ENCODE data around the gene BCAS3.

Gene BCAS3

DNA sequence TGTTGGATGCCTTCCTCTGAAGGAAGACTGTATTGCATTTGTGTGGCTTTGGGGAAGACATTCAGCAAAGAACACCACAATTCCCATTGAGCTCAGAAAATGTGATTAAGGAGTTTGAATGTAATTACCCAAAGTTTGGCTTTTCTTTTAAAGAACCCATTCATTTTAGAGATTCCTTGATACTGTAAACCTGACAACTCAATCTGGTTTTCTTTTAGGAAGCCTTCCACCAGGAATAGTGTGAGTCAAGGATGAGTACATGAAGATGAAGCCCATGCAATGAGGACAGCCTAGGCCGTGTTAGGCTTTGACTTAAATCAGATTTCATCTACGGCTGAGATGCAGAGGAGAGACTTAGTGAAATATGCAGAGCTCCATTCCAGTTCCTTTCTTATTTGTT is 450.3 kb downstream of the BCAS3 start:
- Histone ChIP-seq H2AK5ac (ENCODE audit: low read length, severe bottlenecking) (no peak overlapping the region), H2AFZ (ENCODE audit: low read depth, low read length) (no peak overlapping the region), H3K14ac (ENCODE audit: low read length in 2 of 2) (no peak overlapping the region), H4K8ac (ENCODE audit: low read length) (no peak overlapping the region), H3K27ac (ENCODE audit: low read length, poor library complexity, severe bottlenecking) (no peak overlapping the region), H3K23ac (ENCODE audit: low read length in 2 of 2) (no peak overlapping the region), H3K9ac (ENCODE audit: low read length) (peak overlapping the region; percentile 84), H4K91ac (ENCODE audit: low read length) (peak overlapping the region; percentile 65), H3K18ac (ENCODE audit: low read depth in 1 of 2, low read length in 2 of 2) (peak overlapping the region in 1 of 2 experiments; percentile 39), H2BK120ac (ENCODE audit: low read depth, low read length) (no peak overlapping the region), H3K9me3 (ENCODE audit: control insufficient read depth, low read length) (no peaks in the 10 kb centered on the region), H3K36me3 (ENCODE audit: control insufficient read depth in 1 of 2, insufficient read depth in 2 of 2, low read depth in 1 of 2, low read length in 2 of 2) (no peaks in the 10 kb centered on the region), H2BK12ac (ENCODE audit: low read length in 2 of 2) (peak overlapping the region in 1 of 2 experiments; percentile 82), H3K27me3 (ENCODE audit: control insufficient read depth in 1 of 2, insufficient read depth in 1 of 2, low read length in 2 of 2) (no peaks in the 10 kb centered on the region), H3K4me2 (ENCODE audit: low read length, poor library complexity, severe bottlenecking) (no peak overlapping the region), H3K4me1 (ENCODE audit: control insufficient read depth, insufficient read depth, low read depth, low read length) (no peaks in the 10 kb centered on the region), H3K4me3 (ENCODE audit: insufficient read depth in 1 of 2, low read depth in 1 of 2, low read length in 2 of 2) (peak overlapping the region in 1 of 2 experiments; percentile 65), H3K4ac (ENCODE audit: low read depth in 1 of 2, low read length in 2 of 2) (no peak overlapping the region), H2BK15ac (ENCODE audit: low read depth, poor library complexity, severe bottlenecking) (no peak overlapping the region), H2BK5ac (ENCODE audit: low read depth, low read length, poor library complexity, severe bottlenecking) (no peak overlapping the region), H3K79me1 (replicated peaks; ENCODE audit: low read length, poor library complexity, severe bottlenecking) (no peaks in the 10 kb centered on the region)
- WGBS = 73% methylated on average over 2 of the region's 2 CpGs
- no peak for DNase-seq

- Histone ChIP-seq H3K4ac (ENCODE audit: low read depth in 1 of 2, low read length in 2 of 2) (no peak overlapping the region), H4K91ac (ENCODE audit: low read length) (no peak overlapping the region), H3K4me2 (ENCODE audit: low read length, poor library complexity, severe bottlenecking) (no peak overlapping the region), H3K9ac (ENCODE audit: low read length) (peak overlapping the region; percentile 84), H2AFZ (ENCODE audit: low read depth, low read length) (no peak overlapping the region), H3K36me3 (ENCODE audit: control insufficient read depth in 1 of 2, insufficient read depth in 2 of 2, low read depth in 1 of 2, low read length in 2 of 2) (no peaks in the 10 kb centered on the region), H2BK15ac (ENCODE audit: low read depth, poor library complexity, severe bottlenecking) (no peak overlapping the region), H3K18ac (ENCODE audit: low read depth in 1 of 2, low read length in 2 of 2) (no peak overlapping the region), H3K4me1 (ENCODE audit: control insufficient read depth, insufficient read depth, low read depth, low read length) (no peaks in the 10 kb centered on the region), H3K14ac (ENCODE audit: low read length in 2 of 2) (no peak overlapping the region), H3K9me3 (ENCODE audit: control insufficient read depth, low read length) (no peaks in the 10 kb centered on the region), H4K8ac (ENCODE audit: low read length) (no peak overlapping the region), H2BK12ac (ENCODE audit: low read length in 2 of 2) (peak overlapping the region in 1 of 2 experiments; percentile 94), H3K27me3 (ENCODE audit: control insufficient read depth in 1 of 2, insufficient read depth in 1 of 2, low read length in 2 of 2) (no peaks in the 10 kb centered on the region), H3K79me1 (replicated peaks; ENCODE audit: low read length, poor library complexity, severe bottlenecking) (no peaks in the 10 kb centered on the region), H2AK5ac (ENCODE audit: low read length, severe bottlenecking) (no peak overlapping the region), H3K27ac (ENCODE audit: low read length, poor library complexity, severe bottlenecking) (no peak overlapping the region), H3K23ac (ENCODE audit: low read length in 2 of 2) (no peak overlapping the region), H2BK5ac (ENCODE audit: low read depth, low read length, poor library complexity, severe bottlenecking) (no peak overlapping the region), H3K4me3 (ENCODE audit: insufficient read depth in 1 of 2, low read depth in 1 of 2, low read length in 2 of 2) (peak overlapping the region in 1 of 2 experiments; percentile 65), H2BK120ac (ENCODE audit: low read depth, low read length) (no peak overlapping the region)
- DNase-seq = no peak
- WGBS = 69% methylated on average over 7 of the region's 8 CpGs
These were observed 451.0 kb downstream of the BCAS3 start for GRCh38 chr17:61128661-61129115.

DNA sequence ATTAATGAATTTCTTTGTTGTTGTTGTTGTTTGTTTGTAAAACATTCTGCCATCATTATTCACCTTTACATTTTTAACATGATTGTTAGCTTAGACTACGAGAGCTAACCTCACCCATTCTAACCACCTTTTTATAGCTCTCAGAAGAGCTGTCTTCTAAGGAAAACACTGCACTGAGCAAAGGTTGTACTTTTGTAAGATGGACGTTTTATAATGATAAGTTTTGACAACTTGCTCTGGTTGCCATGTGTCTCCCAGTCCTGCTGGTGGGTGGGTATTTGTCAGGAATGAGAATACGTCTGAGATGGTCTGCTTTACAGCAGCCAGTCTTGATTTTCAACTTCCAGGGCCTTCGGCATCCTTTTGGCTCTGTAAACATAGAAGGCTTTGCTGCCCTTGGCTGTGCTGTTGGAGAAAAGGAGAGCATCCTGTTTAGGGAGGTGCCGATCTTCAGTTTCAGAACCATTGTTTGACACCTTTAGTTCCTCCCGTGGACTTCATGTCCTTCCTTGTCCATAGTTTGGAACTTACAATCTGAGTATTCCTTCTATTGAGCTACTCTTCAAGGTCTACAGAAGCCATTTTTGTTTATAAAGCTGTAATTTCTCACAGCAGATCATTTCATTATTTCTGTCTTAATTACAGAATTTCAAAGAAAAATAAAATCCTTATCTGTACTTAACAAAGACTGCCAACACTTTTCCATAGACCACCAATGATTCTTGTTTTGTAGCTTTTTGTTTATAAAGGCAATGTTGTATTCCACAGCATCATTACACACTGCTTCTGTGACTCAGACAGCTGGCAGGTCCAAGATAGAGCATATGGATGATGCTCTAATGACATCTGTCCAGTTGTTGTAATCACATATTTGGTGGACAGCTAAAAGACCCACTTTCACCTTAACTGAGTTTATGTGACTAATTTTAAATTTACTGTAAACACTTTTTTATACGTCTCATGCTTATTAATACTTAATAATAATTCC is 451.9 kb downstream of the BCAS3 start:
- H3K18ac ChIP-seq (ENCODE audit: low read depth in 1 of 2, low read length in 2 of 2) = peak overlapping the region in 1 of 2 experiments; percentile 17
- H3K27ac ChIP-seq (ENCODE audit: low read length, poor library complexity, severe bottlenecking) = no peak overlapping the region
- H2AK5ac ChIP-seq (ENCODE audit: low read length, severe bottlenecking) = no peak overlapping the region
- H3K23ac ChIP-seq (ENCODE audit: low read length in 2 of 2) = no peak overlapping the region
- H3K36me3 ChIP-seq (ENCODE audit: control insufficient read depth in 1 of 2, insufficient read depth in 2 of 2, low read depth in 1 of 2, low read length in 2 of 2) = no peaks in the 10 kb centered on the region
- peak; percentile 53 for DNase-seq
- H2AFZ ChIP-seq (ENCODE audit: low read depth, low read length) = no peak overlapping the region
- no peak overlapping the region for H2BK120ac ChIP-seq (ENCODE audit: low read depth, low read length)
- 54% methylated on average over 6 of the region's 7 CpGs for WGBS
- peak overlapping the region; percentile 84 for H3K9ac ChIP-seq (ENCODE audit: low read length)
- H3K4ac ChIP-seq (ENCODE audit: low read depth in 1 of 2, low read length in 2 of 2) = no peak overlapping the region
- no peak overlapping the region for H3K14ac ChIP-seq (ENCODE audit: low read length in 2 of 2)
- peak overlapping the region; percentile 41 for H2BK15ac ChIP-seq (ENCODE audit: low read depth, poor library complexity, severe bottlenecking)
- H2BK5ac ChIP-seq (ENCODE audit: low read depth, low read length, poor library complexity, severe bottlenecking) = no peak overlapping the region
- no peak overlapping the region for H2BK12ac ChIP-seq (ENCODE audit: low read length in 2 of 2)
- no peak overlapping the region for H3K4me3 ChIP-seq (ENCODE audit: insufficient read depth in 1 of 2, low read depth in 1 of 2, low read length in 2 of 2)
- no peak overlapping the region for H4K91ac ChIP-seq (ENCODE audit: low read length)
- H3K27me3 ChIP-seq (ENCODE audit: control insufficient read depth in 1 of 2, insufficient read depth in 1 of 2, low read length in 2 of 2) = no peaks in the 10 kb centered on the region
- H3K4me1 ChIP-seq (ENCODE audit: control insufficient read depth, insufficient read depth, low read depth, low read length) = no peaks in the 10 kb centered on the region
- peak overlapping the region; percentile 5 for H4K8ac ChIP-seq (ENCODE audit: low read length)
- no peaks in the 10 kb centered on the region for H3K79me1 ChIP-seq (replicated peaks; ENCODE audit: low read length, poor library complexity, severe bottlenecking)
- H3K4me2 ChIP-seq (ENCODE audit: low read length, poor library complexity, severe bottlenecking) = no peak overlapping the region
- no peaks in the 10 kb centered on the region for H3K9me3 ChIP-seq (ENCODE audit: control insufficient read depth, low read length)

DNA sequence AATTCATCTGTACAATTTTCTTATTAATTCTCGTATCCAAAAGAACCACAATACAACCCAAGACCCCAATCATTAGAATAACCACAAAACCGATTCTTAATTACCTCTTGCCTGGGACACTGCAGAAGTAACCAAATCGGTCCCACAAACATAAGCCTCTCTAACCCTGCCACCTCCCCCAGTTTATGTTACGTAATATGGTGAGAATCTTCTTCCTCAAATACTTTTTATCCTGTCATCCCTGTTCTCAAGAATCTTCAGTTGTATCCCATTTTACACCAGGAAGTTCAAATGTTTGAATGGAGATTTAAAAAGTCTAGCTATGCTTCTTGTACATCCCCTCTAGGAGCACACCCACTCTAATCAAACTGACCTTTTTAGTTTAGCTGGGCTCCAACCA is 452.7 kb downstream of the BCAS3 start:
- DNase-seq = no peak
- H3K9ac ChIP-seq (ENCODE audit: low read length) = no peak overlapping the region
- H3K9me3 ChIP-seq (ENCODE audit: control insufficient read depth, low read length) = no peaks in the 10 kb centered on the region
- H3K4me1 ChIP-seq (ENCODE audit: control insufficient read depth, insufficient read depth, low read depth, low read length) = no peaks in the 10 kb centered on the region
- H3K27ac ChIP-seq (ENCODE audit: low read length, poor library complexity, severe bottlenecking) = no peak overlapping the region
- H3K4ac ChIP-seq (ENCODE audit: low read depth in 1 of 2, low read length in 2 of 2) = no peak overlapping the region
- H2BK15ac ChIP-seq (ENCODE audit: low read depth, poor library complexity, severe bottlenecking) = no peak overlapping the region
- H3K18ac ChIP-seq (ENCODE audit: low read depth in 1 of 2, low read length in 2 of 2) = peak overlapping the region in 1 of 2 experiments; percentile 68
- no peak overlapping the region for H2AFZ ChIP-seq (ENCODE audit: low read depth, low read length)
- no peak overlapping the region for H2AK5ac ChIP-seq (ENCODE audit: low read length, severe bottlenecking)
- no peak overlapping the region for H3K23ac ChIP-seq (ENCODE audit: low read length in 2 of 2)
- H3K14ac ChIP-seq (ENCODE audit: low read length in 2 of 2) = no peak overlapping the region
- no peak overlapping the region for H3K4me2 ChIP-seq (ENCODE audit: low read length, poor library complexity, severe bottlenecking)
- peak overlapping the region in 1 of 2 experiments; percentile 60 for H2BK12ac ChIP-seq (ENCODE audit: low read length in 2 of 2)
- H2BK5ac ChIP-seq (ENCODE audit: low read depth, low read length, poor library complexity, severe bottlenecking) = no peak overlapping the region
- no peaks in the 10 kb centered on the region for H3K36me3 ChIP-seq (ENCODE audit: control insufficient read depth in 1 of 2, insufficient read depth in 2 of 2, low read depth in 1 of 2, low read length in 2 of 2)
- H3K27me3 ChIP-seq (ENCODE audit: control insufficient read depth in 1 of 2, insufficient read depth in 1 of 2, low read length in 2 of 2) = no peaks in the 10 kb centered on the region
- WGBS = 93% methylated on average over 3 of the region's 4 CpGs
- no peak overlapping the region for H4K91ac ChIP-seq (ENCODE audit: low read length)
- peak overlapping the region; percentile 5 for H2BK120ac ChIP-seq (ENCODE audit: low read depth, low read length)
- no peaks in the 10 kb centered on the region for H3K79me1 ChIP-seq (replicated peaks; ENCODE audit: low read length, poor library complexity, severe bottlenecking)
- no peak overlapping the region for H4K8ac ChIP-seq (ENCODE audit: low read length)
- no peak overlapping the region for H3K4me3 ChIP-seq (ENCODE audit: insufficient read depth in 1 of 2, low read depth in 1 of 2, low read length in 2 of 2)

Measured in mesenchymal stem cell (in vitro differentiated cells and primary cell).